GM19452 (cell line): ENCODE results near the gene UBASH3A.
"Not testable (repeated sequence)": the region's sequence is repeated elsewhere in the genome, so short reads cannot be mapped to it uniquely, and the experiment has no call there.

Experiments used
- ATAC-seq: cut with Tn5 transposase; IDR thresholded peaks from one replicate; pipeline ENCODE4 v1.9.1; 2021; ENCODE audit not compliant: unreplicated experiment

UBASH3A gene

GRCh38 chr21:42390193-42390592 lies 13.5 kb upstream of the UBASH3A start:
- no peak for ATAC-seq

GRCh38 chr21:42390696-42391095 lies 13.0 kb upstream of the UBASH3A start:
- ATAC-seq: no peak

DNA sequence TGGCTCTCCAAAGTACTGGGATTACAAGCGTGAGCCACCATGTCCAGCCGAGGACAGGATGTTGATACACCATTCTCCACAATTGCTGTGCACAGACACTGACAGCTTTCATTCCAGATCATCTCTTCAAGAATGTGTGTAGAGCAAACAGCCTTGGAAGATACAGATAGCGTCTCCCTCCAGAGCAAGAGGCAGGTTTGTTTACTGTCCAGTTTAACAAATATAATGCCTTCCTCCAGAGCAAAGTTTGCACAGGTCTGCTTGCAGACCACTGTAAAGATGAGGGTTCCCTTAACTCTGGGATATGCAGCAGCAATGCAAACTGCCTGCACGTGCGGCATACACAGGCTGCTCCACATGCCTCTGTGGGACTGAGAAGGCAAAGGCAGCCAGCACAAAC lies 12.4 kb upstream of the UBASH3A start:
- no peak for ATAC-seq

DNA sequence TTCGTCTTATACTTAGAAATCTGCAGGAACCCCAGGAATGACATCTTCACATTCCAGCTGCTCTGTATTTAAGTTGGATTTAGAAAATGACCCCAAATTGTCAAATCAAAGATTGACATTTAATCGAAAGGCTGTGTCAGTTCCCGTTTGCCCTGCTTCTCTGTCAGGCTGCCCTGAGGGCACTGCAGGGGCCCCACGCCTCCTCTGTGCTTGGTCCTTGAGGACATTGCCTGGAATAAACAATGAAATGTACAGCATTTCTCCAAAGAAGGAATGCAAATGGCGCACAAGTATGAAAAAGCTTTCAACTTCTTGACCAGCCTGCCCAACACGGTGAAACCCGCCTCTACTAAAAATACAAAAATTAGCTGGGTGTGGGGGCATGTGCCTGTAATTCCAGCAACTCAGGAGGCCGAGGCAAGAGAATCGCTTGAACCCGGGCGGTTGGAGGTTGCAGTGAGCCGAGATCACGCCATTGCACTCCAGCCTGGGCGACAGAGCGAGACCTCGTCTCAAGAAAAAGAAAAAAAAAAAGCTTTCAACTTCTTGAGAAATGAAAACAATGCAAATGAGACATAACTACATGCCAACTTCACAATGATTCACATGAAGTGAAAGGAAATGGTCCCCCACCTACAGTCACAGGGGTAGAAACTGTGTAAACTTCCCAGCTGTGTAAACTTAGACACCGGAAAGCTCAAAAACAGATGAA lies 10.8 kb upstream of the UBASH3A start:
- ATAC-seq: peak; percentile 69

DNA sequence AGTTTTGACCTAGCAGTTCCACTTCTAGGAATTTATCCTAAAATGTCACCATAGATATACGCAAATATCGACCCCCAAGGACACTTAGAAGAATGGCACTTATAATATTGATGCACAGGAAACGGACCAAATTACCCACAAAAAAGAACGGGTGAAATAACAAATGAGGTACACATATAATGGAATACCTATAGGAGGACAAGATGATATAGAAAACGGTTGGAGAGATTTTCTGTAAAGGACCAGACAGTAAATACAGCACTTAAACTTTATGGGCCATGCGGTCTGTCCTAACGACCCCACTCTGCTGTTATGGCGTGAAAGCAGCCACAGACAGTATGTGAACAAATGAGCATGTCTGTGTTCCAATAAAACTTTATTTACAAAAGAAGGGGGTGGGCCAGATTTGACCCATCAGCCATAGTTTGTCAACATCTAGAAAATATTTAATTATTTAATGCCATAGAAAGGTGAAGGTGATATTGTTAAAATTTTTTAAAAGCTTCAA lies 10.2 kb upstream of the UBASH3A start:
- ATAC-seq: no peak

GRCh38 chr21:42395302-42395701 lies 8.4 kb upstream of the UBASH3A start:
- ATAC-seq: no peak

DNA sequence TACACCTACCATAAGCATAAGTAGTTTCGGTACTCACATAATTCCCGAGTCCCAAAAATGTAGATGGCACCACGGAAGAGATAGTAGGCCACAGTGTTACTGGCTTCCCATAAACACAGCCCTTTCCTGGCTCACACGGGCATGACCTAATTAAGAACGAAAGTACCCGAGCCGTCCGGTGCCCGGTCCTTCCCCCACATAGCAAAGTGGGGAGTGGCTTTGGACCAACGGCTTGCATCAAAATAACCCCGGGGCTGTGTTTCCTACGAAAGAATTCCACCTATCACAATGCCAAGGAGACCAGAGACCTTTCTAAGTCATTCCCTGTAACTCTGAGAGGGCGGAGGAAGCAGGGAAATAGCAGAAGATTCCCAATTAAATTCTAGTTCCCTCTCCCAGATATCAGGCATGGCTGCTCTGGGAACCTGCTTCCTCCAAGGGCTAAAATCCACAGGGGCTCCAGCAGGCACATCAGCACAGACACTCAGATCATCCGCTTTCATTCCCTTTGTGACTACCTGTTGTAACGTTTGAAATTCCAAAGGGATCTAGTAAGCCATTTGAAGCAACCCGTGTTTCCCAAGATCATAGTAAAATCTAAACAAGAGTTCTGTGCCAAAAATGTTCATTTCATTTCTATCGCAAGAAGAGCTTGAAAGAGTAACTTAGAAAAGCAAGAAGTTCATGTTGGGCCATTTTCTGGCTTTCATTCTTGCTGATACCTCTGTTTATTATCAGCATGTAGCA lies 7.6 kb upstream of the UBASH3A start, which contains the start of gene TMPRSS3:
TSS of gene TMPRSS3 (minus strand) at position 148 of the 747 bp plus-strand sequence. CDS start 635 bp downstream, outside the sequence.
- ATAC-seq: no peak

DNA sequence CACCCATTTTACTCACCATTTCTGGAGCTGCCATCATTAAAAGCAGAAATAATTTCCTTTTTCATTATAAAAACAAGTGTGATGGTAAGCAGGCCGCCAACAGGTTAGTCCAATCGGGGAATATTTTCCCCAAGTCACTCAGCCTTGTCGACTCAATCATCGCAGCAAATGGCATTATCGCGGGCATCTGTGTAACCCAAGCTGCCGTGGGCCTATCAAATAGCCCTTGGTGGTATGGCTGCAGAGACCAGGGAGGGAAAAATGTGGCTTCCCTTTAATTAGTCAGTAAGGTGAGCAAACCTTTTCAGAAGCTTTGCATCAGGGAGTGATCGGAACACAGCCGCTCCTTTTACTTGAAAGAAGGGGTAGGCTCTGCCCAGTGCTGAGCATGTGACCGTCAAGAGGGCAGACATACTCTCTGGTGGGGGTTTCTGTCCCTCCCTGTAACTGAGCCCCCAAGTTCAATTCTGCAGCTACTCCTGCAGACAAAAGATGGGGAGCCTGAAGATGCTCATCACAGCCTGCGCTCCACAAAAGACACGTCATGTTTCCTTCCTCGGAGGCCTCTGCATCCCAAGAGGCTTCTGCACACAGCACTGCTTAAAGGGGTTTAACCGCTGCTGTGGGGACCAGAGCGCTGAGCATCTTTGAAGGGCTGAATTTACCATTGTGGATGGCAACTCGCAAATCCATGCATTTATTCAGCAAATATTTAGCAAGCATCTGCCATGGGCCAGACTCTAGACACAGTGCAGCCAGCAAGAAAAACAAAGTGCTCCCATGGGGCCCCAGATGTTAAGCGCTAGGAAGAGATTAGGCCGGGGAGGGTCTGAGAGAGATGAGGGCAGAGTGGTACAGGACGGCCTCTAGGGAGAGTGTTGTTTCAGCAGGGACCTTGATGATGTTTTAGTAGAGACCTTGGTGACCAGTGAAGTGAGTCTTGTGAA lies 6.6 kb upstream of the UBASH3A start:
- ATAC-seq: no peak

DNA sequence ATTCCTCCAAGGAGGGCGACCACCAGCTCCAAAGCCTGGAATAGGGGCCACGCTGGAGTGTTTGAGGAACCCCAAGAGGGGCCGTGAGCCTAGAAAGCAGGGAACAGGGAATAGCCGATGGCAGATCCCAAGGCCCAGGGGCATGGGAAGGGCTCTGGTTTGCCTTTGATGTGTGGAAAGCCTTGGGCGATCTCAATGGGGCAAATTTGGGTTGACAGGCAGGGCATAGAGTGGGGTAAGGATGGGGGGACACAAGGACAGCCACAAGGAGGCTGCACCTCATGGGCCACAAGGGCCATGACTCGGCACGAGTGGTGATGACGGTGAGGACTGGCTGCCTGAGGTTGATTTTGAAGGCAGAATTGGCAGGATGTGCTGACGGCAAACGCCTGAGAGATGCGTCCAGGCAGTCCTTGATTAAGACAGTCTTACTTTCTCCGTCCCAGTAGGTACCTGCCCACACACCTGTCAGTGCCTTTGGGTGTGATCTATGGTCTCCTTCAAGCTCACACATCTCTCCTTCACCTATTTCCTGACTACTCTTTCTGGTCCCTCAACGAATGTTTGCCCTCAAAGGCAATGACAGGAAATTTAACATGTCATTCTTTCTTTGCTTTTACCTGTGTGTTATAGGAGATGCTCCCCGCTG lies 5.8 kb upstream of the UBASH3A start:
- ATAC-seq: no peak

- ATAC-seq: no peak
Measured at GRCh38 chr21:42398436-42399028, 5.2 kb upstream of the UBASH3A start.

- no peak for ATAC-seq
Measured at GRCh38 chr21:42400525-42400924, 3.2 kb upstream of the UBASH3A start.

- no peak for ATAC-seq
Measured at GRCh38 chr21:42401154-42401553, 2.5 kb upstream of the UBASH3A start.

GRCh38 chr21:42401820-42402251 lies 1.9 kb upstream of the UBASH3A start:
- ATAC-seq: no peak

GRCh38 chr21:42404539-42404938 lies 837 bp downstream of the UBASH3A start:
- ATAC-seq: no peak

DNA sequence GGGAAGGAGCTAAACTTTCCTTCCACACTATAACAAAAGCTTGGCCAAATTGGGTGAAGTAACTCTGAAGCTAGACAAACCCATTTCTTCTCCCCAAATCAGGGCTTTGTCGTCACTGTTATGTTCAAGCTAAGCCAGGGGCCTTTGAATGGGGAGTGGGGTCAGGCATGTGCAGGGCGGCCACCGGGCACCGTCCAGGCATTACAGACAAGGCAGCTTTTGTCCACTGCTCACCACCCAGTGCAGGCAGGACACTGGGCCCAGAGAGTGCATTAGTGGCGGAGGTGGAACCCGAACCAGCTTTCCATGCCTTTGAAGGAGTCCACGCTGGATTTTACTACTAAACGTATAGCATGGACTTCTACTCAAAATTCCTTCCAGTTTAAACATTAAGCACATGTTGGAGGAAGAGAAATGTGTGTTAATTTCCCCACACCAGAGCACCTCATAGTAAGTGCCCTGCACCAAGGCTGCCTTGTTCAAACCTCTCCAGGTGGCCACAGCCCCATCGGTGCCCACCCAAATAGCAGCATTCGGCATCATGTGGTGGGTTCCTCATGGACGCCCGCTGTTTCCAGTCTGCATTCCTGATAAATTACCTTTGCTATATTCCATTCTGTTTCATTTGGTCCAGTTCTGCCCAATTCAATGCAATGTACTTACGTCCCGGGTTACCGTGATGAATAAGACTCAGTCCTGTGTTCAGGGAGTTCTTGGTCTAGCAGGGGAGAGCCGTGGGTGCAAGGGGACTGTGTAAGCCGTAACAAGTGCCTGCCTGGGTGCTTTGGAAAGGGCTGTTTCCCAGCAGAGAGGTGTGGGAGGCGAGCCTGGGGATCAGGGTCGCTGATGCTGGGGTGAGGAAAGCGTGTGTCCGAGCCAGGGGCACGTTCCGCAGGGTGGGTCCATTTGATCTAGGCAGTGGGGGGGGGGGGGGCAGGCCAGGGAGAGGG lies 1.6 kb downstream of the UBASH3A start:
- no peak for ATAC-seq

DNA sequence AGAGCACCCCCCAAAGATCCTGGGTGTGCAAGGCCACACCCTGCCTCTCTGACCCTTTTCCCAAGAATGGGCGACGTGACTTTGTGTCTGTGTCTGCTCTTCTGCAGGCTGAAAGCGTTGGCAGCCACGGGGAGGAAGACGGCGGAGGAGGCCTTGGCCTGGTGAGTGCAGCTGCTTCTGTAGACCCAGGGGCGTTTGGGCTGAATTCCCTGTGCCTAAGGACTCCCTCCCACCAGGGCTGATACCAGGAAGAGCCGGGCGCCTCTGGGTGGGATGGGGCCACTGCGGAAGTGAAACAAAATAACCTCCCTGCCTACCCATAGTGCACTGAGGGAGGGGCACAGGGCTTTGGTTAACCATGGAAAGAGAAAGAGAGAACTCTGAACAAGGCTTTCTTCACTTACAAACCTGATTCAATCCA lies 2.5 kb downstream of the UBASH3A start:
- no peak for ATAC-seq

- no peak for ATAC-seq
Measured at GRCh38 chr21:42406866-42407265, 3.2 kb downstream of the UBASH3A start.

- ATAC-seq: no peak
Measured at GRCh38 chr21:42407476-42407875, 3.8 kb downstream of the UBASH3A start.

DNA sequence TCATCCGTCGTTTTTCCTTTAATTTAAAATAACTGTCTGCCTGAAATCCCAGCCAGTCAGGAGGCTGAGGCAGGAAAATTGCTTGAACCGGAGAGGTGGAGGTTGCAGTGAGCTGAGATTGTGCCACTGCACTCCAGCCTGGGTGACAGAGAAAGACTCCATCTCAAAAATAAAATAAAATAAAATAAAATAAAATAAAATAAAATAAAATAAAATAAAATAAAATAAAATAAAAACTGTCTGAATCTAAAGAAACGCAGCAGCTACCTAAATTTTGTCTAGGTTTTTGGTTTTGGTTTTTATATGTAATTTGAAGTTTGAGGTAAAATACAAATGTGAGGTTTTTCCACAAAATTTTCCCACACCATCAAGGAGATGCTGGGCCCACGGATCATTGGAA lies 5.0 kb downstream of the UBASH3A start:
- not testable (repeated sequence) for ATAC-seq
